D721Med (cell line): Measurements from ENCODE around the gene KIF21B.
"Not testable (repeated sequence)": the region's sequence is repeated elsewhere in the genome, so short reads cannot be mapped to it uniquely, and the experiment has no call there.

Experiments used
- DNase-seq: peaks from one replicate; pipeline ENCODE4 v3.0.0; 2011; ENCODE audit warnings: low spot score; ENCODE audit not compliant: insufficient read length
- FAIRE-seq: peaks from 2 replicates; lab custom pipeline; 2011; peaks lifted over from hg19 to GRCh38; lab: Jason Lieb, UNC
- TF ChIP-seq, protein P1 (sequence below): IDR thresholded peaks from 2 replicates; pipeline ENCODE4 v1.5.1; 2012; ENCODE audit warnings: mild to moderate bottlenecking, control low read depth; ENCODE audit not compliant: insufficient read depth; ENCODE audit errors: missing control alignments

KIF21B gene

GRCh38 chr1:200938955-200939354, 84.6 kb downstream of the KIF21B start:
- FAIRE-seq (no peak), DNase-seq (no peak)
- TF ChIP-seq, protein P1, sequence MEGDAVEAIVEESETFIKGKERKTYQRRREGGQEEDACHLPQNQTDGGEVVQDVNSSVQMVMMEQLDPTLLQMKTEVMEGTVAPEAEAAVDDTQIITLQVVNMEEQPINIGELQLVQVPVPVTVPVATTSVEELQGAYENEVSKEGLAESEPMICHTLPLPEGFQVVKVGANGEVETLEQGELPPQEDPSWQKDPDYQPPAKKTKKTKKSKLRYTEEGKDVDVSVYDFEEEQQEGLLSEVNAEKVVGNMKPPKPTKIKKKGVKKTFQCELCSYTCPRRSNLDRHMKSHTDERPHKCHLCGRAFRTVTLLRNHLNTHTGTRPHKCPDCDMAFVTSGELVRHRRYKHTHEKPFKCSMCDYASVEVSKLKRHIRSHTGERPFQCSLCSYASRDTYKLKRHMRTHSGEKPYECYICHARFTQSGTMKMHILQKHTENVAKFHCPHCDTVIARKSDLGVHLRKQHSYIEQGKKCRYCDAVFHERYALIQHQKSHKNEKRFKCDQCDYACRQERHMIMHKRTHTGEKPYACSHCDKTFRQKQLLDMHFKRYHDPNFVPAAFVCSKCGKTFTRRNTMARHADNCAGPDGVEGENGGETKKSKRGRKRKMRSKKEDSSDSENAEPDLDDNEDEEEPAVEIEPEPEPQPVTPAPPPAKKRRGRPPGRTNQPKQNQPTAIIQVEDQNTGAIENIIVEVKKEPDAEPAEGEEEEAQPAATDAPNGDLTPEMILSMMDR = no peak

GRCh38 chr1:200935286-200935962, 88.1 kb downstream of the KIF21B start:
- DNase-seq, FAIRE-seq: not testable (repeated sequence)

DNA sequence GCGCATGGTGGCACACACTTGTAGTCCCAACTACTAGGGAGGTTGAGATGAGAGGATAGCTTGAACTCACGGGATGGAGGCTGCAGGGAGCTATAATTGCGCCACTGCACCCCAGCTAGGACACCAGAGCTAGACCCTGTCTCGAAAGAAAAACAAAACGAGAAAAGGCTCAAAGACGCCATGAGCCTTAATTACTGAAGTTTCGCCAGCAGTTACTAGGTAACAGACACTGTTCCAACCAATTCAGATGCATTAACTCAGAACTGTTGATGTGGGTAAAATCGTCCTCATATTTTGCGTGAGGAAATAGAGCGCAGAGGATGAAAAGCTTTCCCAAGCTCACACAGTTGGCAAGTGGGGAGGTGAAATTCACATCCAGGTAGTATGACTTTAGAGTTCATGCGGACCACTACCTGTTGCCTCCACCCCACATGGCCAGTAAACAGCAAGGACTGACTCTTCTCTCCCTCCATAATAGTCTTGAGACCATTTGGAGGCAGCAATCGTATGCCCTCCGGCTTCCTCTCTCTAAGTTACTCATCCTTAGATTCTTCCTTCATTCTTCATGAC, 88.8 kb downstream of the KIF21B start:
- no peak for FAIRE-seq
- no peak for DNase-seq
- TF ChIP-seq, protein P1 = no peak

- TF ChIP-seq, protein P1 = no peak
- FAIRE-seq (no peak), DNase-seq (no peak)
Observed at GRCh38 chr1:200931776-200932175, 91.7 kb downstream of the KIF21B start.

- DNase-seq, FAIRE-seq: not testable (repeated sequence)
Observed at GRCh38 chr1:200930285-200930684, 93.2 kb downstream of the KIF21B start.

- TF ChIP-seq, protein P1 = no peak
- DNase-seq (no peak), FAIRE-seq (no peak)
Observed at GRCh38 chr1:200929530-200930278, 93.8 kb downstream of the KIF21B start.

DNA sequence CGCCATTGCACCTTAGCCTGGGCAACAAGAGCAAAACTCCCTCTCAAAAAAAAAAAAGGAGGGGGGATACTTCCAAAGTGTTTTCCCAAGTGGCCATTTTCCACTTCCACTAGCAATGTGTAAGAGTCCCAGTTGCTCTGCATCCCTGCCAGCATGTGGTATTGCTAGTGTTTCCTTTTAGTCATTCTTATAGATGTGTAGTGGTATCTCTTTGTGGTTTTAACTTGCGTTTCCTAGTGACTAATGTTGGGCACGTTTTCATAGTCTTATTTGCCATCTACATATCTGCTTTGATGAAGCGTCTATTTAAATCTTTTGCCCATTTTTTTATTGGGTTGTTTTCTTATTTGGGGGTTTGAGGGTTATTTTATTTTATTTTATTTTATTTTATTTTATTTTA, 97.7 kb downstream of the KIF21B start:
- DNase-seq = no peak
- FAIRE-seq = no peak
- TF ChIP-seq, protein P1 = no peak

DNA sequence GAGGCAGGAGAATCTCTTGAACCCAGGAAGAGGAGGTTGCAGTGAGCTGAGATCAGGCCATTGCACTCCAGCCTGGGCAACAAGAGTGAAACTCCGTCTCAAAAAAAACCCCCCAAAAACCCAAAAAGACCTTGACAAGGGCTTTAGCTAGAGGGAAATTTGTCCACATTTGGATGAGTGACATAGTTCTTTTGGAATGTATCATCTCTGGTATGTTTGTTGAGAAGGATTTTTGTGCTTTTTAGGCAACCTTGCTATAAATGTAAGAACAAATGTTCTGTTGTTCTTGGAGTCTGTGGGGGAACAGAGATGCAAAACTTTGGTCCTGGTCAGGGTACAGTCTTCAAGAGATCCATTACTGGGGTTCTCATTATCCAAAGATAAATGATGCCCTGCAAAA, 99.9 kb downstream of the KIF21B start:
- TF ChIP-seq, protein P1 = no peak

More for the DNA sequence above, 99.9 kb downstream of the KIF21B start:
- FAIRE-seq (no peak), DNase-seq (no peak)
